ENCODE measurements around the gene ZBTB21. TPM values are rescaled to one million over a fixed set of nuclear protein-coding genes. Genes with fewer than 3 reads are reported as not detected.

Gene ZBTB21
- total and polyA plus RNA-seq, 9 of the 15 experiments (the other 6 are each of a cell fraction or from before 2014, with no cell fraction given) = 2.2 to 15.2 (median 8.7) TPM

DNA sequence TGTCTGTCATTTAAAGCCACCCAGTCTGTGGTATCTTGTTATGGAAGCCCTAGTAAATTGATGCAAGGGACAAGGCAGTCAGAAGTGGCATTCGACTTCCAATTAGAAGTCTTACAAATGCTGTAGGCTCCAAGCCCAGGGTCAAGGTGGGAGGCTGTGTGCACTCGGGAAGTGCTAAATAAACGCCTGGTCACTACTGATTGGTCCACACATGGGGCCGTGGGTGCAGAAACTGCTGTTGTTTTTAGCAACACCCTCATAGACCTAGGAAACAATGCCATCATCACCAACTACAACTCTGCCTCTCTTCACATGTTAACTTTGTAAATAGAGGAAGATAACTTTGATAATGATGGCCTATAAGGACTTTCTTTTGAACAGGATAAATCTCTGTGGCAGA is 20.2 kb upstream of the ZBTB21 start:
- DNase-seq (ENCODE audit: extremely low read depth in 1 of 4, low spot score in 3 of 4) = no peak
- H3K9me1 ChIP-seq (ENCODE audit: control insufficient read depth, insufficient read depth, low read length) = no peaks in the 10 kb centered on the region
- peaks cover 55 to 73% of the 10 kb centered on the region in 2 experiments for H3K27me3 ChIP-seq (ENCODE audit: control insufficient read depth in 2 of 2, insufficient read depth in 2 of 2, low read length in 2 of 2)
- H3K9me3 ChIP-seq (replicated peaks; ENCODE audit: control insufficient read depth, insufficient read depth, low read depth, low read length) = no peaks in the 10 kb centered on the region
- no peak for FAIRE-seq
- H3K79me2 ChIP-seq (ENCODE audit: control insufficient read depth, insufficient read depth, low read length) = no peaks in the 10 kb centered on the region
- no peak overlapping the region for H3K4me3 ChIP-seq
- intact Hi-C loops (cut with micrococcal nuclease) (no loop called here), in situ Hi-C loops (cut with MboI) (no loop called here)
- peaks cover 13% of the 10 kb centered on the region; the same call in 1 of the 2 replicates for H4K20me1 ChIP-seq (replicated peaks; ENCODE audit: control insufficient read depth, insufficient read depth, low read length)
- ChIA-PET POLR2A (no interaction called here), CTCF (ENCODE audit: low intra/inter-chr PET ratio) (no interaction called here)
- BruUV-seq (replicated peaks) = no TSS peak
- ATAC-seq = no peak
- WGBS (ENCODE audit: insufficient coverage, low coverage, missing lambda C conversion rate) = 0% methylated on average over 4 of the region's 4 CpGs
- TF ChIP-seq, protein P1, sequence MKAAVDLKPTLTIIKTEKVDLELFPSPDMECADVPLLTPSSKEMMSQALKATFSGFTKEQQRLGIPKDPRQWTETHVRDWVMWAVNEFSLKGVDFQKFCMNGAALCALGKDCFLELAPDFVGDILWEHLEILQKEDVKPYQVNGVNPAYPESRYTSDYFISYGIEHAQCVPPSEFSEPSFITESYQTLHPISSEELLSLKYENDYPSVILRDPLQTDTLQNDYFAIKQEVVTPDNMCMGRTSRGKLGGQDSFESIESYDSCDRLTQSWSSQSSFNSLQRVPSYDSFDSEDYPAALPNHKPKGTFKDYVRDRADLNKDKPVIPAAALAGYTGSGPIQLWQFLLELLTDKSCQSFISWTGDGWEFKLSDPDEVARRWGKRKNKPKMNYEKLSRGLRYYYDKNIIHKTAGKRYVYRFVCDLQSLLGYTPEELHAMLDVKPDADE (conservative IDR thresholded peaks at IDR 0.05; ENCODE audit: control insufficient read depth, low read depth, low read length) = no peak
- TF ChIP-seq NR2C1 (IDR thresholded peaks at IDR 0.05) (no peak), NR2C1 (tag; IDR thresholded peaks at IDR 0.05) (no peak), NONO (IDR thresholded peaks at IDR 0.05; ENCODE audit: low read depth in 2 of 2, low read length in 1 of 2) (no peak), TCF7 (IDR thresholded peaks at IDR 0.05; ENCODE audit: borderline replicate concordance) (no peak)
- TF ChIP-seq, protein P2, sequence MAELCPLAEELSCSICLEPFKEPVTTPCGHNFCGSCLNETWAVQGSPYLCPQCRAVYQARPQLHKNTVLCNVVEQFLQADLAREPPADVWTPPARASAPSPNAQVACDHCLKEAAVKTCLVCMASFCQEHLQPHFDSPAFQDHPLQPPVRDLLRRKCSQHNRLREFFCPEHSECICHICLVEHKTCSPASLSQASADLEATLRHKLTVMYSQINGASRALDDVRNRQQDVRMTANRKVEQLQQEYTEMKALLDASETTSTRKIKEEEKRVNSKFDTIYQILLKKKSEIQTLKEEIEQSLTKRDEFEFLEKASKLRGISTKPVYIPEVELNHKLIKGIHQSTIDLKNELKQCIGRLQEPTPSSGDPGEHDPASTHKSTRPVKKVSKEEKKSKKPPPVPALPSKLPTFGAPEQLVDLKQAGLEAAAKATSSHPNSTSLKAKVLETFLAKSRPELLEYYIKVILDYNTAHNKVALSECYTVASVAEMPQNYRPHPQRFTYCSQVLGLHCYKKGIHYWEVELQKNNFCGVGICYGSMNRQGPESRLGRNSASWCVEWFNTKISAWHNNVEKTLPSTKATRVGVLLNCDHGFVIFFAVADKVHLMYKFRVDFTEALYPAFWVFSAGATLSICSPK (IDR thresholded peaks at IDR 0.05; ENCODE audit: borderline replicate concordance) = no peak
- TF ChIP-seq, protein P3, sequence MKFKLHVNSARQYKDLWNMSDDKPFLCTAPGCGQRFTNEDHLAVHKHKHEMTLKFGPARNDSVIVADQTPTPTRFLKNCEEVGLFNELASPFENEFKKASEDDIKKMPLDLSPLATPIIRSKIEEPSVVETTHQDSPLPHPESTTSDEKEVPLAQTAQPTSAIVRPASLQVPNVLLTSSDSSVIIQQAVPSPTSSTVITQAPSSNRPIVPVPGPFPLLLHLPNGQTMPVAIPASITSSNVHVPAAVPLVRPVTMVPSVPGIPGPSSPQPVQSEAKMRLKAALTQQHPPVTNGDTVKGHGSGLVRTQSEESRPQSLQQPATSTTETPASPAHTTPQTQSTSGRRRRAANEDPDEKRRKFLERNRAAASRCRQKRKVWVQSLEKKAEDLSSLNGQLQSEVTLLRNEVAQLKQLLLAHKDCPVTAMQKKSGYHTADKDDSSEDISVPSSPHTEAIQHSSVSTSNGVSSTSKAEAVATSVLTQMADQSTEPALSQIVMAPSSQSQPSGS (CRISPR knock-in tag; IDR thresholded peaks at IDR 0.05) = no peak
- no peak overlapping the region for H2AFZ ChIP-seq (ENCODE audit: low read depth, low read length)
- peaks cover 0 to 3% of the 10 kb centered on the region in 2 experiments; a peak in 1 of 5 replicates for H3K4me1 ChIP-seq (replicated peaks in 1 of 2; ENCODE audit: control insufficient read depth in 2 of 2, insufficient read depth in 2 of 2, low read length in 2 of 2)
- no peak overlapping the region for H3K27ac ChIP-seq (ENCODE audit: extremely low read depth, low read depth, low read length)
- no peak overlapping the region for H3K9ac ChIP-seq (ENCODE audit: insufficient read depth in 1 of 2, low read depth in 2 of 2, low read length in 2 of 2)
- H3K36me3 ChIP-seq (ENCODE audit: control insufficient read depth, insufficient read depth, low read length) = no peaks in the 10 kb centered on the region
- no peak overlapping the region for H3K4me2 ChIP-seq (ENCODE audit: insufficient read depth, low read length)

All from K562 (cell line).